ENCODE data around the gene PJVK. TPM values are rescaled to one million over a fixed set of nuclear protein-coding genes. Genes with fewer than 3 reads are reported as not detected.
A peak's percentile ranks its signal among the peaks of the same experiment; 100 is the strongest.
"Not testable (repeated sequence)": the region's sequence is repeated elsewhere in the genome, so short reads cannot be mapped to it uniquely, and the experiment has no call there.

PJVK gene
- total and polyA plus RNA-seq, 9 of the 15 experiments (the other 6 are each of a cell fraction or from before 2014, with no cell fraction given): 0.11 to 1.5 (median 0.73) TPM

- no peak for FAIRE-seq
- TF ChIP-seq ZSCAN29 (IDR thresholded peaks at IDR 0.05) (peak; percentile 76; the same call in 1 of the 2 replicates), XRCC5 (IDR thresholded peaks at IDR 0.05; ENCODE audit: low read depth, low read length) (no peak)
- ChIA-PET CTCF (ENCODE audit: low intra/inter-chr PET ratio) (no interaction called here), POLR2A (interaction anchor here (1.2 to 1.5 kb wide), 2 partner anchors 10 to 14 kb away, joined by 3 to 4 read pairs; no protein-coding TSS in a partner anchor)
- no peak for DNase-seq (ENCODE audit: extremely low read depth in 1 of 4, low spot score in 3 of 4)
- H3K36me3 ChIP-seq (ENCODE audit: control insufficient read depth, insufficient read depth, low read length): no peaks in the 10 kb centered on the region
- H3K27ac ChIP-seq (ENCODE audit: extremely low read depth, low read depth, low read length): no peak overlapping the region
- H3K4me3 ChIP-seq: no peak overlapping the region
- ATAC-seq: no peak
- no peak overlapping the region for H3K9ac ChIP-seq (ENCODE audit: insufficient read depth in 1 of 2, low read depth in 2 of 2, low read length in 2 of 2)
- H3K27me3 ChIP-seq (ENCODE audit: control insufficient read depth in 2 of 2, insufficient read depth in 2 of 2, low read length in 2 of 2): no peaks in the 10 kb centered on the region
- H2AFZ ChIP-seq (ENCODE audit: low read depth, low read length): no peak overlapping the region
- intact Hi-C loops (cut with micrococcal nuclease) (no loop called here), in situ Hi-C loops (cut with MboI) (no loop called here)
- H3K4me2 ChIP-seq (ENCODE audit: insufficient read depth, low read length): no peak overlapping the region
- no peaks in the 10 kb centered on the region for H3K9me1 ChIP-seq (ENCODE audit: control insufficient read depth, insufficient read depth, low read length)
- 63% methylated on average over 7 of the region's 7 CpGs for WGBS (ENCODE audit: insufficient coverage, low coverage, missing lambda C conversion rate)
- H4K20me1 ChIP-seq (replicated peaks; ENCODE audit: control insufficient read depth, insufficient read depth, low read length): no peaks in the 10 kb centered on the region
- H3K9me3 ChIP-seq (replicated peaks; ENCODE audit: control insufficient read depth, insufficient read depth, low read depth, low read length): no peaks in the 10 kb centered on the region
- no peaks in the 10 kb centered on the region; a peak in 3 of 5 replicates for H3K4me1 ChIP-seq (replicated peaks in 1 of 2; ENCODE audit: control insufficient read depth in 2 of 2, insufficient read depth in 2 of 2, low read length in 2 of 2)
- no TSS peak for BruUV-seq (replicated peaks)
- H3K79me2 ChIP-seq (ENCODE audit: control insufficient read depth, insufficient read depth, low read length): no peaks in the 10 kb centered on the region
Observed at GRCh38 chr2:178469219-178469849, 18.2 kb downstream of the PJVK start.

- H3K4me3 ChIP-seq; H2AFZ ChIP-seq (ENCODE audit: low read depth, low read length); H3K9ac ChIP-seq (ENCODE audit: insufficient read depth in 1 of 2, low read depth in 2 of 2, low read length in 2 of 2); BruUV-seq (replicated peaks); H4K20me1 ChIP-seq (replicated peaks; ENCODE audit: control insufficient read depth, insufficient read depth, low read length); DNase-seq (ENCODE audit: extremely low read depth in 1 of 4, low spot score in 3 of 4); H3K9me3 ChIP-seq (replicated peaks; ENCODE audit: control insufficient read depth, insufficient read depth, low read depth, low read length); H3K79me2 ChIP-seq (ENCODE audit: control insufficient read depth, insufficient read depth, low read length); H3K4me2 ChIP-seq (ENCODE audit: insufficient read depth, low read length); FAIRE-seq; POLR2A ChIA-PET; H3K9me1 ChIP-seq (ENCODE audit: control insufficient read depth, insufficient read depth, low read length); H3K27ac ChIP-seq (ENCODE audit: extremely low read depth, low read depth, low read length); in situ Hi-C loops (cut with MboI); H3K4me1 ChIP-seq (replicated peaks in 1 of 2; ENCODE audit: control insufficient read depth in 2 of 2, insufficient read depth in 2 of 2, low read length in 2 of 2); H3K36me3 ChIP-seq (ENCODE audit: control insufficient read depth, insufficient read depth, low read length); ATAC-seq; H3K27me3 ChIP-seq (ENCODE audit: control insufficient read depth in 2 of 2, insufficient read depth in 2 of 2, low read length in 2 of 2); TF ChIP-seq ATF1, CREB1 (CRISPR knock-in tag; IDR thresholded peaks at IDR 0.05): not testable (repeated sequence)
- CTCF ChIA-PET (ENCODE audit: low intra/inter-chr PET ratio): interaction anchor here (0.6 kb wide), 1 partner anchor 70 kb away, joined by 4 read pairs; no protein-coding TSS in a partner anchor
- 66% methylated on average over 5 of the region's 5 CpGs for WGBS (ENCODE audit: insufficient coverage, low coverage, missing lambda C conversion rate)
- intact Hi-C loops (cut with micrococcal nuclease): loop anchor here (10.0 kb wide), 2 partner anchors 293 to 1533 kb away; partner anchors contain the start of gene CWC22
- 0 out of 2 replicates have a peak, but pooled peaks have one; percentile 26 for TF ChIP-seq ATF1 (tag; IDR thresholded peaks at IDR 0.05)
- peak; percentile 36; the same call in 1 of the 2 replicates for TF ChIP-seq C11orf30 (IDR thresholded peaks at IDR 0.05; ENCODE audit: low read depth)
- 0 out of 2 replicates have a peak, but pooled peaks have one; percentile 27 for TF ChIP-seq CREM (IDR thresholded peaks at IDR 0.05; ENCODE audit: low read depth)
- TF ChIP-seq ZNF316 (IDR thresholded peaks at IDR 0.05): 0 out of 2 replicates have a peak, but pooled peaks have one; percentile 13
- TF ChIP-seq, protein P1, sequence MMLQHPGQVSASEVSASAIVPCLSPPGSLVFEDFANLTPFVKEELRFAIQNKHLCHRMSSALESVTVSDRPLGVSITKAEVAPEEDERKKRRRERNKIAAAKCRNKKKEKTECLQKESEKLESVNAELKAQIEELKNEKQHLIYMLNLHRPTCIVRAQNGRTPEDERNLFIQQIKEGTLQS (IDR thresholded peaks at IDR 0.05): peak; percentile 76
- TF ChIP-seq, protein P1 (CRISPR knock-in tag; conservative IDR thresholded peaks at IDR 0.05): not testable (repeated sequence)
- TF ChIP-seq MAFG (tag; conservative IDR thresholded peaks at IDR 0.05): peak; percentile 37; the same call in 1 of the 2 replicates
- TF ChIP-seq CREB1 (IDR thresholded peaks at IDR 0.05): 0 out of 2 replicates have a peak, but pooled peaks have one; percentile 32
- TF ChIP-seq NFE2 (IDR thresholded peaks at IDR 0.05; ENCODE audit: low read depth): peak; percentile 42; the same call in 1 of the 2 replicates
Observed at GRCh38 chr2:178471313-178471712, 20.1 kb downstream of the PJVK start.

All from K562 (cell line).